GM21717 (cell line): ENCODE data around the gene TRIM54.

Experiments used
- ATAC-seq: cut with Tn5 transposase; IDR thresholded peaks from one replicate; pipeline ENCODE4 v1.9.1; 2021; ENCODE audit warnings: mild to moderate bottlenecking, moderate library complexity; ENCODE audit not compliant: unreplicated experiment

Gene TRIM54

DNA sequence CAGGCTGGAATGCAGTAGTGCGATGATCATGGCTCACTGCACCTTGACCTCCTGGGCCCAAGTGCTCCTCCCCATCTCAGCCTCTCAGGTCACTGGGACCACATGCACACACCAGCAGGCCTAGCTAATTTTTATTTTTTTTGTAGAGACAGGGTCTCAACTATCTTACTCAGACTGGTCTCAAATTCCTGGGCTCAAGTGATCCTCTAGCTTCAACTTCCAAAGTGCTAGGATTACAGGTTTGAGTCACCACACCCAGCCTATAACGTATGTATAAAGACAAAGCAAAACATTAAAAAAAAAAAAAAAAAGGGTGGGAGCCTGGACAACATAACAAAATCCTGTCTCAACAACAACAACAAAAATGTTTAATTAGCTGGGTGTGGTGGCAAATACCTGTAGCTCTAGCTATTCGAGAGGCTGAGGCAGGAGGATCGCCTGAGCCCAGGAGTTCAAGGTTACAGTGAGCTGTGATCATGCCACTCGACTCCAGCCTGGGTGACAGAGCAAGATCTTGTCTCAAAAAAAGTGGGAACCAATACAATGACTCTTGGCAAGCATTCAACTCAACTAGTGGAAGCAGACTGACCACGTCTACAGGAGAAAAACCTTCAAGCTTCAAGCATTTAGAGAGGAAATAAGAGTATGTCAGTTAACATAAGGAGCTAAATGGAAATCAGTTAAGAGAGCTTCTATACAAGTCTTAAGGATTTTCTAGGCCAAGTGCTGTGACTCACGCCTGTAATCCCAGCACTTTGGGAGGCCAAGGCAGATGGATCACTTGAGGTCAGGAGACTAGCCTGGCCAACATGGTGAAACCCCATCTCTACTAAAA lies 71.8 kb downstream of the TRIM54 start:
- no peak for ATAC-seq

DNA sequence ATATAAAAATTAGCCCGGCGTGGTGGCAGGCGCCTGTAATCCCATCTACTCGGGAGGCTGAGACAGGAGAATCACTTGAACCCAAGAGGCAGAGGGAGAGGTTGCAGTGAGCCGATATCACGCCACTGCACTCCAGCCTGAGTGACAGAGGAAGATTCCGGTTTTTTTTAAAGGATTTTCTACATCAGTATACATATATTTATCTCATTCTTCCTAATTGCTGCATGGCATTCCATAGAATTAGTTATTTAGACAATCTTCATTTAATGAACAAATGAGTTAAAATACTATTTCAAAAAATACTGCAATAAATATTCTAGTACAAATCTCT lies 72.3 kb downstream of the TRIM54 start:
- ATAC-seq: no peak

DNA sequence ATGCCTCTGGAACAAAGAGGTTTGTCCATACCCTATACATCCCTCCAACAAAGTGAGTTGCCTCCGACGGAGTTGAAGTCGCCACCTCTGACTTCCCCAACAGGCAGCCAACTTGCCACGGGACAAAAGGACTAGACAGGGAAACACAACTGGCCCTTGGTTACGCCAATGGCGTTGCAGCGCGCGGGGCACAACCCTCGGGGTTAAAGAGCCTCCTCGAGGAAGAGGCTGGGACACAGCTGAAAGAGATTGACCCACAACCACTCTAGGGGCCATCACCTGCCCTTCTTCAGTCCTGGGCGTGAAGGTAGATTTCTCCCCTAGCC lies 73.8 kb downstream of the TRIM54 start:
- peak; percentile 45 for ATAC-seq

DNA sequence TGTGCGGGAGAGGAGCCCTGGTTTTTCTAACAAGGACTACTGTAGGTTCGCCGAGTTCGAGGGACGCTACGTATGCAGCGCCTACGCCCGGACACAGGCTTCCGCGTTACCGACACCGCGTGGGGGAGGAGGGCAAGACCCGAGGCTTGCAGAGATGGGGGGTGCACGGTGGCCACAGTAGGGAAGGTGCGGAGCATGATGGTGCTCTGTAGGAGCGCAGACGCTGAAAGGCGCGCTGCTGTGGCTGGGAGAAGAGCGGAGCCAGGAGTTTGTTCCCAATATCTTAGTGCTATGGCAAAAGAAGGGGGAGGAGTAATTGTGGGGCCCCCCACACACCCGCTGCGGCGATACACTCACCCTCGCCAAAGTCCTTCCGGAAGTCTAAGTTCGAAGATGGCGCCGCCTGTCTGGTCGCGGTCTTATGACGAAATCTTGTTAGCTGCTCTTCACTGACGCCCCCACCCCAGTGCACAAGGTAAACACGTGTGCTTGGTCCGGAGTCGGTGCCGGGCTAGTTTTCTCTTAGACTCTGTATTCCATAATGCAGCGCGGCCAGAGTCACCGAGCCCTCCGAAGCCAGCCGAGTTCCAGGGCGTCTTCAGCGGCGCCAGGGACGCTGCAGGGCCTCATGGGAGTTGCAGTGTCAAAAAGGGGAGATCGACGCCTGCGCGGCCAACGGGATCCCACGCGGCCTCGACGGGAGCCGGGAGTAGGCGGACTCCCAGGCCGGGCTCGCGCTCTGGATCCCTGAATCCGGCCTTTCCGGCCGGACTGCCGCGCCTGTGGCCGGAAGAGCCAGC lies 74.4 kb downstream of the TRIM54 start, which contains the start of gene GTF3C2:
Gene GTF3C2 (minus strand): TSS at position 383 of the 800 bp plus-strand sequence. CDS start 13,210 bp downstream, outside the sequence.
- peak; percentile 76 for ATAC-seq
